ENCODE results near the gene TP53RK. TPM values are rescaled to one million over a fixed set of nuclear protein-coding genes. Genes with fewer than 3 reads are reported as not detected.
A peak's percentile ranks its signal among the peaks of the same experiment; 100 is the strongest.

The TP53RK gene
- total and polyA plus RNA-seq, 2 of the 13 experiments (the other 11 are each of a cell fraction or from before 2014, with no cell fraction given), result 12.9 to 25.5 TPM

- TF ChIP-seq HDAC1 (CRISPR knock-in tag; IDR thresholded peaks at IDR 0.05) (peak; percentile 31; the same call in 1 of the 2 replicates), BCL6 (CRISPR knock-in tag; IDR thresholded peaks at IDR 0.05) (no peak), ZFX (CRISPR knock-in tag; IDR thresholded peaks at IDR 0.05; ENCODE audit: low read depth) (no peak), ZNF761 (CRISPR knock-in tag; conservative IDR thresholded peaks at IDR 0.05) (no peak), CTCF (CRISPR knock-in tag; IDR thresholded peaks at IDR 0.05) (no peak), PHF8 (CRISPR knock-in tag; IDR thresholded peaks at IDR 0.05) (no peak), ZFP36 (IDR thresholded peaks at IDR 0.05; ENCODE audit: borderline replicate concordance, low read depth, low read length, partially characterized antibody) (no peak), ZNF629 (CRISPR knock-in tag; conservative IDR thresholded peaks at IDR 0.05) (peak; percentile 99), ADNP (CRISPR knock-in tag; IDR thresholded peaks at IDR 0.05) (peak; percentile 90), ERF (CRISPR knock-in tag; IDR thresholded peaks at IDR 0.05) (0 out of 2 replicates have a peak, but pooled peaks have one; percentile 5), ZNF235 (CRISPR knock-in tag; IDR thresholded peaks at IDR 0.05; ENCODE audit: borderline replicate concordance) (no peak), ZNF564 (CRISPR knock-in tag; IDR thresholded peaks at IDR 0.05) (no peak), ZNF816 (CRISPR knock-in tag; IDR thresholded peaks at IDR 0.05; ENCODE audit: borderline replicate concordance) (no peak), CBFB (CRISPR knock-in tag; IDR thresholded peaks at IDR 0.05) (no peak), GMEB2 (CRISPR knock-in tag; IDR thresholded peaks at IDR 0.05; ENCODE audit: low read depth) (no peak), NFE2L2 (IDR thresholded peaks at IDR 0.05; ENCODE audit: low read length) (no peak), POGK (CRISPR knock-in tag; conservative IDR thresholded peaks at IDR 0.05) (0 out of 2 replicates have a peak, but pooled peaks have one; percentile 42), ZZZ3 (CRISPR knock-in tag; IDR thresholded peaks at IDR 0.05; ENCODE audit: borderline replicate concordance) (0 out of 2 replicates have a peak, but pooled peaks have one; percentile 57), NR0B2 (CRISPR knock-in tag; IDR thresholded peaks at IDR 0.05) (no peak), ZNF704 (CRISPR knock-in tag; IDR thresholded peaks at IDR 0.05; ENCODE audit: borderline replicate concordance) (no peak), ZNF556 (CRISPR knock-in tag; IDR thresholded peaks at IDR 0.05; ENCODE audit: borderline replicate concordance) (no peak), THAP11 (CRISPR knock-in tag; IDR thresholded peaks at IDR 0.05) (peak; percentile 5; the same call in 1 of the 2 replicates), ZNF546 (CRISPR knock-in tag; conservative IDR thresholded peaks at IDR 0.05) (no peak)
Observed at GRCh38 chr20:46680684-46681031, 8.6 kb downstream of the TP53RK start (continued).

All from HepG2 (cell line).